OCI-LY1 (cell line): ENCODE measurements around the gene NPAS2.

Source experiments
- H2AFZ ChIP-seq: fragments of 200-600 bp; sonication (generic), shearing (Covaris generic); 2 replicates; pipeline ENCODE4 v1.6.0; 2014; ENCODE audit warnings: antibody characterized with exemption, mild to moderate bottlenecking, low read length
- H3F3A ChIP-seq: fragments of 200-600 bp; sonication (generic), shearing (Covaris generic); 2 replicates; pipeline ENCODE4 v1.6.0; 2014; ENCODE audit warnings: mild to moderate bottlenecking, antibody characterized with exemption, low read length, moderate library complexity; ENCODE audit not compliant: insufficient read depth
- H3K27ac ChIP-seq: fragments of 200-600 bp; sonication (generic); 2 replicates; pipeline ENCODE4 v1.5.1; 2014; ENCODE audit warnings: low read length, mixed run types, mild to moderate bottlenecking, low read depth; ENCODE audit not compliant: poor library complexity, severe bottlenecking
- H3K27me3 ChIP-seq: fragments of 200-600 bp; sonication (generic); 2 replicates; pipeline ENCODE4 v1.6.0; 2014; ENCODE audit warnings: antibody characterized with exemption, mild to moderate bottlenecking, low read length, moderate library complexity; ENCODE audit not compliant: insufficient read depth
- H3K36me3 ChIP-seq: fragments of 200-600 bp; sonication (generic); 2 replicates; pipeline ENCODE4 v1.6.1; 2014; ENCODE audit warnings: mild to moderate bottlenecking, antibody characterized with exemption, low read length, moderate library complexity, mixed read lengths; ENCODE audit not compliant: insufficient read depth
- H3K4me1 ChIP-seq: fragments of 200-600 bp; sonication (generic); 2 replicates; pipeline ENCODE4 v1.5.1; 2014; ENCODE audit warnings: mild to moderate bottlenecking, low read length, moderate library complexity; ENCODE audit not compliant: insufficient read depth, severe bottlenecking
- H3K4me2 ChIP-seq: fragments of 200-600 bp; sonication (generic), shearing (Covaris generic); 2 replicates; pipeline ENCODE4 v1.6.1; 2014; ENCODE audit warnings: low read length
- H3K4me3 ChIP-seq: fragments of 200-600 bp; sonication (generic); 2 replicates; pipeline ENCODE4 v1.5.1; 2014; ENCODE audit warnings: low read length, low read depth, mild to moderate bottlenecking, mixed read lengths; ENCODE audit not compliant: poor library complexity, severe bottlenecking
- H3K79me2 ChIP-seq: fragments of 200-600 bp; shearing (Covaris generic); 2 replicates; pipeline ENCODE4 v1.6.1; 2016; ENCODE audit warnings: mixed run types, low read length, mixed read lengths; ENCODE audit not compliant: insufficient read depth
- H3K9ac ChIP-seq: fragments of 200-600 bp; sonication (generic), shearing (Covaris generic); 2 replicates; pipeline ENCODE4 v1.6.1; 2014; ENCODE audit warnings: mild to moderate bottlenecking, low read length, mixed read lengths
- H3K9me2 ChIP-seq: fragments of 200-600 bp; sonication (generic), shearing (Covaris generic); 2 replicates; pipeline ENCODE4 v1.6.1; 2014; ENCODE audit warnings: low read depth, mild to moderate bottlenecking, low read length, mixed read lengths
- H3K9me3 ChIP-seq: fragments of 200-600 bp; shearing (Covaris generic); 2 replicates; pipeline ENCODE4 v1.6.1; 2014; ENCODE audit warnings: low read length, mixed read lengths
- H4K20me1 ChIP-seq: fragments of 200-600 bp; sonication (generic), shearing (Covaris generic); 2 replicates; pipeline ENCODE4 v1.6.0; 2016; ENCODE audit warnings: mild to moderate bottlenecking, low read length; ENCODE audit not compliant: insufficient read depth
- EZH2 ChIP-seq: fragments of 200-600 bp; sonication (generic), shearing (Covaris generic); IDR thresholded peaks from 2 replicates; pipeline ENCODE4 v1.8.0; 2017; ENCODE audit warnings: borderline replicate concordance, mixed run types, mild to moderate bottlenecking, antibody characterized with exemption, low read length, moderate library complexity, mixed read lengths
- TF ChIP-seq, protein P1 (sequence below): fragments of 200-600 bp; sonication (generic), shearing (Covaris generic); IDR thresholded peaks from 2 replicates; pipeline ENCODE4 v1.5.1; 2017; ENCODE audit warnings: mild to moderate bottlenecking, antibody characterized with exemption, low read length, moderate library complexity, mixed read lengths

NPAS2 gene

DNA sequence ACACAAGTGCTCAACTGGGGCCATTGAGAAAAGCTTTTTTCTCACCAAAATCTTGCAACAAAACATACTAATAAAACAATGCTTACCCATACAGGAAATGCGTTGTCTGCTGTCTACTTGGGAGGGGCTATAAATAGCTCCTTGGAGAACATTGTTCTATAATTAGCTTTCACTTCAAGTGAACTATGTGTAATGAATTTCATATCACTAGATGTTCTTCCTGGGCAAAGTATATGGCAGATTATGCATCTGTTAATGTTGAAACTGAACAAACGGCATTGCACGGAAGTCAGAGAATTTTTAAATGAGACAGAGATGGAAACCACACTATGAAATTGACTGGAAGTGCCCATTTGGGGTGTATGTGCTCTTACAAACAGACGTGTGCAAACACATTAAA, 6.4 kb upstream of the NPAS2 start:
- TF ChIP-seq, protein P1, sequence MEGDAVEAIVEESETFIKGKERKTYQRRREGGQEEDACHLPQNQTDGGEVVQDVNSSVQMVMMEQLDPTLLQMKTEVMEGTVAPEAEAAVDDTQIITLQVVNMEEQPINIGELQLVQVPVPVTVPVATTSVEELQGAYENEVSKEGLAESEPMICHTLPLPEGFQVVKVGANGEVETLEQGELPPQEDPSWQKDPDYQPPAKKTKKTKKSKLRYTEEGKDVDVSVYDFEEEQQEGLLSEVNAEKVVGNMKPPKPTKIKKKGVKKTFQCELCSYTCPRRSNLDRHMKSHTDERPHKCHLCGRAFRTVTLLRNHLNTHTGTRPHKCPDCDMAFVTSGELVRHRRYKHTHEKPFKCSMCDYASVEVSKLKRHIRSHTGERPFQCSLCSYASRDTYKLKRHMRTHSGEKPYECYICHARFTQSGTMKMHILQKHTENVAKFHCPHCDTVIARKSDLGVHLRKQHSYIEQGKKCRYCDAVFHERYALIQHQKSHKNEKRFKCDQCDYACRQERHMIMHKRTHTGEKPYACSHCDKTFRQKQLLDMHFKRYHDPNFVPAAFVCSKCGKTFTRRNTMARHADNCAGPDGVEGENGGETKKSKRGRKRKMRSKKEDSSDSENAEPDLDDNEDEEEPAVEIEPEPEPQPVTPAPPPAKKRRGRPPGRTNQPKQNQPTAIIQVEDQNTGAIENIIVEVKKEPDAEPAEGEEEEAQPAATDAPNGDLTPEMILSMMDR: no peak
- TF ChIP-seq EZH2: no peak
- H3K9me2 ChIP-seq: no peaks in the 10 kb centered on the region
- H3K9ac ChIP-seq: no peak overlapping the region
- peaks cover 4% of the 10 kb centered on the region; the same call in 1 of the 2 replicates for H3K27me3 ChIP-seq
- no peaks in the 10 kb centered on the region for H4K20me1 ChIP-seq
- H3F3A ChIP-seq: no peaks in the 10 kb centered on the region
- no peak overlapping the region for H3K4me2 ChIP-seq
- no peak overlapping the region for H2AFZ ChIP-seq
- no peak overlapping the region for H3K27ac ChIP-seq
- H3K4me1 ChIP-seq: no peaks in the 10 kb centered on the region
- H3K4me3 ChIP-seq: no peak overlapping the region
- H3K36me3 ChIP-seq: no peaks in the 10 kb centered on the region
- H3K9me3 ChIP-seq: no peaks in the 10 kb centered on the region
- H3K79me2 ChIP-seq: no peaks in the 10 kb centered on the region

DNA sequence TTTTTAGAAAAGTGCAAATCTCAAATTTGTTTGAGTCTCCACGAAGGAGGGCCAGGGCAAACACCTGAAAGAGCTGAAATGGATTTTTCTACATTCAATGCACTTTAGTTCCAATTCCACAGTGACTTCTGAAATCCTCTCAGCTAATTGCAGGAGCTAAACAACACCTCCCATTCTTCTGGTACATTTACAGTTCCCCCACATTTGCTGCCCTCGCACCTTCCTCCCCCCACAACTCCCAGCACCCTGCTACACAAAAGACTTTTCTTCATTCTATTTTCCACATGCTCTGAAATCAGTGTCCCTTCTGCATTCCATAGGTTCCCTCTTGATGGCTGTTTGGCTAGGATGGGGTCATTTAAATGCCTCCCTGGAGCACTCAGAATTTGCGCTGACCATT, 5.9 kb upstream of the NPAS2 start:
- no peaks in the 10 kb centered on the region for H3K36me3 ChIP-seq
- H4K20me1 ChIP-seq: no peaks in the 10 kb centered on the region
- peaks cover 4% of the 10 kb centered on the region; the same call in 1 of the 2 replicates for H3K27me3 ChIP-seq
- H3K4me1 ChIP-seq: no peaks in the 10 kb centered on the region
- H3K9me2 ChIP-seq: no peaks in the 10 kb centered on the region
- TF ChIP-seq EZH2: no peak
- TF ChIP-seq, protein P1: no peak
- H2AFZ ChIP-seq: no peak overlapping the region
- no peak overlapping the region for H3K4me3 ChIP-seq
- no peak overlapping the region for H3K4me2 ChIP-seq
- no peaks in the 10 kb centered on the region for H3K9me3 ChIP-seq
- H3K79me2 ChIP-seq: no peaks in the 10 kb centered on the region
- H3K27ac ChIP-seq: no peak overlapping the region
- H3F3A ChIP-seq: no peaks in the 10 kb centered on the region
- H3K9ac ChIP-seq: no peak overlapping the region

DNA sequence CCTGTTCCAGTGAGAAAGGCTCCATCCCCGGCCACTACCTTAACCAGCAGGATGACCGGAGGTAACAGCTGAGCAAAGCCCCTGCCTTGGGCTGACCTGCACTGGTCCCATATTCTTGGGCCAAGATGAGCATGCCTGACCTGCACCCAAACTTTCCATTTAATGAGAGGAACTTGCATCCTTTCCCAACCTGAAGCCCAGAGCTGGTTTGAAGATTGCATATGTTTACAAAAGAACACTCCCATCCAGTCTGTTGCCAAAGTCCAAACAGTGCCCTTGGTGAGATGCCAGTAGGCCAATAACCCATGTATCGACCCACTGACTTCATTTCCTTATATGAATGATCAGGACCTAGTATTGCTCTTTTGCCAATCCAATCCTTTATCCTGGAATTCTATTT, 5.5 kb upstream of the NPAS2 start:
- H3K9me2 ChIP-seq: no peaks in the 10 kb centered on the region
- H3K9ac ChIP-seq: no peak overlapping the region
- no peak overlapping the region for H2AFZ ChIP-seq
- no peak overlapping the region for H3K4me2 ChIP-seq
- TF ChIP-seq EZH2: no peak
- TF ChIP-seq, protein P1: no peak
- H3K27me3 ChIP-seq: peaks cover 4% of the 10 kb centered on the region; the same call in 1 of the 2 replicates
- H3K36me3 ChIP-seq: no peaks in the 10 kb centered on the region
- H3K4me1 ChIP-seq: no peaks in the 10 kb centered on the region
- H3K9me3 ChIP-seq: no peaks in the 10 kb centered on the region
- H3K4me3 ChIP-seq: no peak overlapping the region
- no peaks in the 10 kb centered on the region for H4K20me1 ChIP-seq
- H3K79me2 ChIP-seq: no peaks in the 10 kb centered on the region
- H3K27ac ChIP-seq: no peak overlapping the region
- H3F3A ChIP-seq: no peaks in the 10 kb centered on the region
